ENCODE measurements around the gene RGPD4. TPM values are rescaled to one million over a fixed set of nuclear protein-coding genes. Genes with fewer than 3 reads are reported as not detected.

The RGPD4 gene
- total and polyA plus RNA-seq, 2 of the 8 experiments (the other 6 are each of a cell fraction or from before 2014, with no cell fraction given): not detected

DNA sequence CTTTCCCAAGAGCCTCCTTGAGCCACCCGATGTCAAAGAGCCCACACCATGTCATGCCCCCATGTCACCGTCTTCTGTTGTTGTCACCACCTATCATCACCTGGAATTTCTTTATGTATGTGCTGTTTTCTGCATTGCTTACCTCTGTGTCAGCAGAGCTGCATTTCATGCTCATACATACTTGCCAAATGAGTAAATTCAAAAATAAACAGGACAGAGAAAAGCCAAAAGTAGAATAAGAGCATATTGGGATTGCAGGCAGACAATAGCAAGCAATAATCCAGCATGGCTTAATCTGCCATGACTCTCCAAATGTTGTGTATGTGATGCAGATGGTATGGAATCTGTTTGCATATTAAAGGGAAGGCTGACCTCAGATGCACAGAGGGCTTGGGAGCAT is 15.3 kb upstream of the RGPD4 start:
- FAIRE-seq (no peak), DNase-seq (ENCODE audit: low read depth in 1 of 2, low spot score in 2 of 2) (no peak)
- H4K91ac ChIP-seq (replicated peaks; ENCODE audit: insufficient read length, low read length): no peak overlapping the region
- H4K5ac ChIP-seq (ENCODE audit: insufficient read length, low read depth, low read length): no peak overlapping the region
- H3K56ac ChIP-seq (replicated peaks; ENCODE audit: insufficient read length, low read depth, low read length): no peak overlapping the region
- no peaks in the 10 kb centered on the region; a peak in 1 of 4 replicates for H3K9me3 ChIP-seq (ENCODE audit: insufficient read depth in 2 of 2, low read depth in 1 of 2, low read length in 1 of 2)
- no peak overlapping the region for H2BK120ac ChIP-seq (replicated peaks; ENCODE audit: low read depth, low read length)
- POLR2A ChIA-PET (ENCODE audit: partially characterized antibody): no interaction called here
- no peaks in the 10 kb centered on the region for H3K79me1 ChIP-seq (ENCODE audit: low read depth, low read length)
- no peak overlapping the region for H2AK5ac ChIP-seq (ENCODE audit: low read depth, low read length)
- no peak overlapping the region for H3K27ac ChIP-seq (ENCODE audit: low read depth, low read length)
- no peak overlapping the region for H2AFZ ChIP-seq (ENCODE audit: low read length)
- 84% methylated on average over 2 of the region's 2 CpGs; no CpG with 5 or more reads in 1 of the 2 experiments for WGBS, 2 experiments (ENCODE audit: extremely low coverage in 1 of 2, insufficient coverage in 1 of 2, insufficient read length in 1 of 2, insufficient replicate concordance in 2 of 2, low coverage in 1 of 2, low lambda C conversion rate in 2 of 2, missing lambda C conversion rate in 1 of 2)
- H3K23ac ChIP-seq (ENCODE audit: insufficient read length): no peak overlapping the region
- no peaks in the 10 kb centered on the region for H3K36me3 ChIP-seq (ENCODE audit: control insufficient read depth in 2 of 4, insufficient read depth in 4 of 4, low read length in 3 of 4)
- no peak overlapping the region for H2BK5ac ChIP-seq (ENCODE audit: low read depth, low read length)
- H3K18ac ChIP-seq (ENCODE audit: extremely low read depth, low read length): no peak overlapping the region
- H3K4me2 ChIP-seq (ENCODE audit: insufficient read depth in 1 of 2, low read depth in 2 of 2, low read length in 2 of 2): no peak overlapping the region
- H2BK12ac ChIP-seq (ENCODE audit: low read depth, low read length): no peak overlapping the region
- H3K23me2 ChIP-seq (ENCODE audit: low read depth, low read length): no peaks in the 10 kb centered on the region
- H4K8ac ChIP-seq (ENCODE audit: extremely low read depth, insufficient read depth, low read length): no peak overlapping the region
- CTCF ChIA-PET (ENCODE audit: partially characterized antibody): interaction anchor here (1.0 kb wide), 1 partner anchor 238 kb away, joined by 3 read pairs; no protein-coding TSS in a partner anchor
- H3K27me3 ChIP-seq (replicated peaks in 1 of 4; ENCODE audit: control insufficient read depth in 3 of 4, extremely low read depth in 1 of 4, insufficient read depth in 3 of 4, low read length in 3 of 4): no peaks in the 10 kb centered on the region
- H3K4me1 ChIP-seq (replicated peaks in 1 of 4; ENCODE audit: control insufficient read depth in 3 of 4, insufficient read depth in 4 of 4, low read length in 3 of 4): peaks cover 0 to 9% (median 1%) of the 10 kb centered on the region in 4 experiments; a peak in 3 of 7 replicates
- no peak overlapping the region for H3K4me3 ChIP-seq (ENCODE audit: extremely low read depth in 1 of 4, insufficient read depth in 2 of 4, low read depth in 3 of 4, low read length in 4 of 4)
- no peak overlapping the region for H3K4ac ChIP-seq (replicated peaks; ENCODE audit: insufficient read length, low read depth, low read length)
- H3K14ac ChIP-seq (ENCODE audit: insufficient read length): no peak overlapping the region
- no peaks in the 10 kb centered on the region for H4K20me1 ChIP-seq (replicated peaks in 1 of 2; ENCODE audit: control insufficient read depth in 1 of 2, insufficient read depth in 2 of 2, low read length in 2 of 2)
- H3K9ac ChIP-seq (replicated peaks in 1 of 4; ENCODE audit: extremely low read depth in 1 of 4, low read depth in 3 of 4, low read length in 3 of 4): no peak overlapping the region
- H2BK15ac ChIP-seq (ENCODE audit: low read length): no peak overlapping the region
- H3K79me2 ChIP-seq (ENCODE audit: control insufficient read depth in 1 of 2, insufficient read depth in 2 of 2, low read length in 2 of 2): no peaks in the 10 kb centered on the region
- H2BK20ac ChIP-seq (ENCODE audit: low read length): no peak overlapping the region
- TF ChIP-seq CBX5 (IDR thresholded peaks at IDR 0.05; ENCODE audit: low read depth, low read length) (no peak), JUN (IDR thresholded peaks at IDR 0.05; ENCODE audit: low read depth, low read length) (no peak), EGR1 (IDR thresholded peaks at IDR 0.05; ENCODE audit: borderline replicate concordance, low read depth, low read length) (no peak), TEAD4 (IDR thresholded peaks at IDR 0.05; ENCODE audit: low read depth, low read length) (no peak), MAFK (IDR thresholded peaks at IDR 0.05; ENCODE audit: low read depth, low read length) (no peak), GTF2F1 (IDR thresholded peaks at IDR 0.05; ENCODE audit: borderline replicate concordance, low read depth, low read length) (no peak), CEBPB (IDR thresholded peaks at IDR 0.05; ENCODE audit: low read depth, low read length) (no peak), POU5F1 (IDR thresholded peaks at IDR 0.05; ENCODE audit: low read depth, low read length) (no peak), TCF12 (IDR thresholded peaks at IDR 0.05; ENCODE audit: low read depth, low read length) (no peak), SIN3A (conservative IDR thresholded peaks at IDR 0.05 in 1 of 2, IDR thresholded peaks at IDR 0.05 in 1 of 2; ENCODE audit: low read depth in 1 of 2, low read length in 2 of 2) (no peak)
- TF ChIP-seq, protein P1, sequence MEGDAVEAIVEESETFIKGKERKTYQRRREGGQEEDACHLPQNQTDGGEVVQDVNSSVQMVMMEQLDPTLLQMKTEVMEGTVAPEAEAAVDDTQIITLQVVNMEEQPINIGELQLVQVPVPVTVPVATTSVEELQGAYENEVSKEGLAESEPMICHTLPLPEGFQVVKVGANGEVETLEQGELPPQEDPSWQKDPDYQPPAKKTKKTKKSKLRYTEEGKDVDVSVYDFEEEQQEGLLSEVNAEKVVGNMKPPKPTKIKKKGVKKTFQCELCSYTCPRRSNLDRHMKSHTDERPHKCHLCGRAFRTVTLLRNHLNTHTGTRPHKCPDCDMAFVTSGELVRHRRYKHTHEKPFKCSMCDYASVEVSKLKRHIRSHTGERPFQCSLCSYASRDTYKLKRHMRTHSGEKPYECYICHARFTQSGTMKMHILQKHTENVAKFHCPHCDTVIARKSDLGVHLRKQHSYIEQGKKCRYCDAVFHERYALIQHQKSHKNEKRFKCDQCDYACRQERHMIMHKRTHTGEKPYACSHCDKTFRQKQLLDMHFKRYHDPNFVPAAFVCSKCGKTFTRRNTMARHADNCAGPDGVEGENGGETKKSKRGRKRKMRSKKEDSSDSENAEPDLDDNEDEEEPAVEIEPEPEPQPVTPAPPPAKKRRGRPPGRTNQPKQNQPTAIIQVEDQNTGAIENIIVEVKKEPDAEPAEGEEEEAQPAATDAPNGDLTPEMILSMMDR (IDR thresholded peaks at IDR 0.05; ENCODE audit: control extremely low read depth in 1 of 3, insufficient read depth in 1 of 3, low read depth in 1 of 3, low read length in 3 of 3): no peak
- TF ChIP-seq, protein P2, sequence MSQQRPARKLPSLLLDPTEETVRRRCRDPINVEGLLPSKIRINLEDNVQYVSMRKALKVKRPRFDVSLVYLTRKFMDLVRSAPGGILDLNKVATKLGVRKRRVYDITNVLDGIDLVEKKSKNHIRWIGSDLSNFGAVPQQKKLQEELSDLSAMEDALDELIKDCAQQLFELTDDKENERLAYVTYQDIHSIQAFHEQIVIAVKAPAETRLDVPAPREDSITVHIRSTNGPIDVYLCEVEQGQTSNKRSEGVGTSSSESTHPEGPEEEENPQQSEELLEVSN (IDR thresholded peaks at IDR 0.05): no peak
